Colonic mucosa (tissue), 4 donors: ENCODE measurements around the gene RFX4. TPM values are rescaled to one million over a fixed set of nuclear protein-coding genes. Genes with fewer than 3 reads are reported as not detected.

Experiments used
- DNase-seq: peaks from one replicate; pipeline ENCODE4 v3.0.0-alpha.2; 2020
- H3K27ac ChIP-seq: fragments of 200-600 bp; one replicate; pipeline ENCODE4 v1.8.0; 2021
- H3K27me3 ChIP-seq: fragments of 200-600 bp; one replicate; pipeline ENCODE4 v1.8.0; 2021
- H3K36me3 ChIP-seq: fragments of 200-600 bp; one replicate; pipeline ENCODE4 v1.8.0; 2021
- H3K4me1 ChIP-seq: fragments of 200-600 bp; one replicate; pipeline ENCODE4 v1.8.0; 2021; ENCODE audit warnings: mild to moderate bottlenecking
- H3K4me3 ChIP-seq: fragments of 200-600 bp; one replicate; pipeline ENCODE4 v1.8.0; 2021
- H3K9ac ChIP-seq, 2 donors: one replicate each; pipeline ENCODE4 v1.7.0; 2013; ENCODE audit warnings: control low read depth in 2 of 2, low read depth in 2 of 2, low read length in 2 of 2
- H3K9me3 ChIP-seq: fragments of 200-600 bp; one replicate; pipeline ENCODE4 v1.8.0; 2021
- CTCF ChIP-seq: fragments of 200-600 bp; IDR thresholded peaks from one replicate; pipeline ENCODE4 v1.8.0; 2022; ENCODE audit warnings: antibody characterized with exemption, mild to moderate bottlenecking
- intact Hi-C: fragments of 100-400 bp; cut with DNase I; formaldehyde crosslinking; loops from one replicate; pipeline ENCODE4 v1.14.1; 2022
- total RNA-seq, 2 donors: library from RNA; stranded (reverse); fragmentation: NEBNext Ultra II Directional in 1 of 2; extraction: Animal tissue kit (Norgen Biotek cat#: 25700) in 1 of 2; gene quantifications; one replicate each; pipeline ENCODE4 v1.2.1, GENCODE V29; 2021
- donor health status: healthy.
- donor health status: DM: no; HTN: no; CAD: no.
- donor health status: DM: no; HTN: no; CAD: no.

RFX4 gene
- total RNA-seq, 2 donors from 2014 or later, result not detected

- Histone ChIP-seq H3K4me3 (no peak overlapping the region), H3K4me1 (no peaks in the 10 kb centered on the region)
Measured at GRCh38 chr12:106586278-106586802, 3.5 kb downstream of the RFX4 start.

DNA sequence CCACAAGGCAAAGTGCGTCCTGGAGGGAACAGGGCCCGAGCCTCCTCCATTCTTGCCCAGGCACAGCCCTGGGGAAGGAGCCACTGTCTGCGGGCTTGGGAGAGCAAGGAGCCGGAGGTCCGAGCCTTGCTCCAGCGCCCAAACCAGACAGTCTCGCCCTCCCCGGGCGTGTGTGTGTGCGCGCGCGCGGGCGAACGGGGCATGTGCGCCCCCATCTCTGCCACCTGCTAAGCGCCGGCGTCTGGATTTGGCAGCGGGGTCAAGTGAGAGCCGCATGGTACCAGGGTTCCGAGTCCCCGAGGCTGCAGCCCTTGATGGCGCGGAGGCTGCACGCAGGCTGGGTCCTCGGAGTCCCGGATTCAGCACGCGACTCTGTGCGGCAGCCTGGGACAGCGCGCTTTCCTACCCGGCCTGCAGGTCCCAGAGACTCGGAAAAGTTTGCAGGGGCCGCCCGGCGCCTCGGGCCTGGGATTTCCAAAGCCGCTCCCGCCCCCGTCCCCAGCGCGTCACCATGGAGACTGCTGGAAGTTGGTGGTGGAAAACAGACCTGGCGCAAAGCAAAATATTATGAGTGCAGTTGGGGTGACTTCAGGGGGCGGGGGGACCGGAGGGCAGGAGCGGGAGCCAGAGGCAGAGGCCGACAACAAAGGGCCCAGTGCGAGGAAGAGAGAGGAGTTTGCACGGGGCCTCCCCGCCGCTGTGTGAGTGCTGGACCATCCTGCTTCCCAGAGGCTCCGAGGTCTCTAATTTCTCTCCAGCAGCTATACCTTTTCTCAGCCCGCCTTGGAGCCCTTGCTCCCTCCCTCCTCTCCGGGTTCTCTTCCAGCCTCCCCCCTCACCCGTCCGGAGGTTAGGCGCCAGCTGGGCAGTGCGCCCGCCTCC is 4.2 kb downstream of the RFX4 start:
- Histone ChIP-seq H3K27me3 (peaks cover 73% of the 10 kb centered on the region), H3K27ac (no peak overlapping the region), H3K4me3 (no peak overlapping the region), H3K9ac (no peak overlapping the region), H3K9me3 (no peaks in the 10 kb centered on the region), H3K36me3 (no peaks in the 10 kb centered on the region), H3K4me1 (no peaks in the 10 kb centered on the region)
- DNase-seq, result no peak
- TF ChIP-seq CTCF, result no peak
- intact Hi-C loops, result no loop called here

More at GRCh38 chr12:106586278-106586802, 3.5 kb downstream of the RFX4 start:
- H3K9ac ChIP-seq, result no peak overlapping the region
- TF ChIP-seq CTCF, result no peak
- no peaks in the 10 kb centered on the region for H3K9me3 ChIP-seq
- no peak overlapping the region for H3K27ac ChIP-seq
- peaks cover 79% of the 10 kb centered on the region for H3K27me3 ChIP-seq
- H3K36me3 ChIP-seq, result no peaks in the 10 kb centered on the region
- intact Hi-C loops, result no loop called here
- no peak for DNase-seq

- no peaks in the 10 kb centered on the region for H3K4me1 ChIP-seq
- no peak overlapping the region for H3K9ac ChIP-seq
- peaks cover 56% of the 10 kb centered on the region for H3K27me3 ChIP-seq
- no peaks in the 10 kb centered on the region for H3K9me3 ChIP-seq
- H3K4me3 ChIP-seq, result no peak overlapping the region
- TF ChIP-seq CTCF, result no peak
- H3K27ac ChIP-seq, result no peak overlapping the region
- no peak for DNase-seq
- intact Hi-C loops, result no loop called here
- no peaks in the 10 kb centered on the region for H3K36me3 ChIP-seq
Measured at GRCh38 chr12:106588771-106589170, 6.0 kb downstream of the RFX4 start.

DNA sequence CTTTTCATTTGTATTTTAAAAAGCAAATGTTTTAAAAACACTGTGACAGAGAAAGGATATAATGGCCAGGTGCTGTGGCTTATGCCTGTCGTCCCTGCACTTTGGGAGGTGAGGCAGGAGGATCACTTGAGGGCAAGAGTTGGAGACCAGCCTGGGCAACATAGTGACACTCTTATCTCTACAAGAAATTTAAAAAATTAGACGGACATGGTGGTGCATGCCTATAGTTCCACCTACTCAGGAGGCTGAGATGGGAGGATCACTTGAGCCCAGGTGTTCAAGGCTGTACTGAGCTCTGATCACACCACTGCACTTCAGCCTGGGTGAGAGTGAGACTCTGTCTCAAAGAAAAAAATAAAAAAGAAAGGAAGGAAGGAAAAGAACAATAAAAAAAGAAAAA is 7.8 kb downstream of the RFX4 start:
- Histone ChIP-seq H3K27ac (no peak overlapping the region), H3K27me3 (peaks cover 38% of the 10 kb centered on the region), H3K9me3 (no peaks in the 10 kb centered on the region), H3K4me1 (no peaks in the 10 kb centered on the region), H3K9ac (no peak overlapping the region), H3K4me3 (no peak overlapping the region), H3K36me3 (no peaks in the 10 kb centered on the region)
- intact Hi-C loops, result no loop called here
- TF ChIP-seq CTCF, result no peak
- DNase-seq, result no peak

GRCh38 chr12:106594447-106594846 is 11.6 kb downstream of the RFX4 start:
- H3K9me3 ChIP-seq, result no peaks in the 10 kb centered on the region
- H3K27ac ChIP-seq, result no peak overlapping the region
- H3K27me3 ChIP-seq, result no peaks in the 10 kb centered on the region
- no peak for TF ChIP-seq CTCF
- no peaks in the 10 kb centered on the region for H3K4me1 ChIP-seq
- H3K9ac ChIP-seq, result no peak overlapping the region
- H3K36me3 ChIP-seq, result no peaks in the 10 kb centered on the region
- intact Hi-C loops, result no loop called here
- no peak for DNase-seq
- no peak overlapping the region for H3K4me3 ChIP-seq
